Germinal center (tissue), 1 donor: ENCODE measurements around the gene PM20D2.

Experiments used
- DNase-seq: peaks from one replicate; pipeline ENCODE4 v3.0.0; 2012; ENCODE audit warnings: mixed read lengths, low spot score

PM20D2 gene

DNA sequence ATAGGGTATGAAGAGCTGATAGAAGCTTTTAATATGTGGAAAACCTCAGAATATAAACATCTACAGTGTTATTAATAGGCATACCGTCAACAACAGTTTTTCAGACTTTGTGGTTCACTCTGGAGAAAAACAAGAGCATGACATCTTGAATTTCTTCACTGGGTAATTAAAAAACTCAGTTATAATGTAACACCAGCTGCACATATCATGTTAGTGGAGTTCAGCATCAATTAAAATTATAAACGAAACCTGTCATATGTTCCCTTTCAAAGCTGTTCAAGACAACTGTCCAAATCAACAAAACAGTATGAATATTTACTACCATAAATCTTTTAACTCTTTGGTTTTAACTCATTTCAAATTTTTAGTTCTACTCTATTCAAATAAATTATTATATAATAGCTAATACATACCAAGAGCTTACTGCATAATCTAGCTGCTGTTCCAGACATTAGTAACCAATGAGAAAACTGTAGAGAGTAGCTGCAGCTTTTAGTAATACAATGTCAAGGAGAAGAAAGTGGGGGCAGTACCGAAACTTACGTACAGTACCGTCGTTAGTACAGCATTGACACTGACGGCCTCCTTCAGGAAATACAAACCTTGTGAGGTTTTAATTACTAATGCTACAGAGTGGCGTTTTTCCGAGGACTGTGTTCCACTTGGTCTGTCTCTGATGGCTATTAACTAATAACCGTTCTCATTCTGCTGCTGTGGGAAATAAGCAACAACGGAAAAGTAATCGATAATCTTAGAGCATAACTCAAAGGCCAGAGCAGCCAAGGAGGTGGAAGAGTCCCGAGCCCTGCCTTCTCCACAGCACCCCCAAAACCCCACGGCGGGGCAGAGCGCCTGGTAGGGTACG is 532 bp upstream of the PM20D2 start:
- peak; percentile 63 for DNase-seq

DNA sequence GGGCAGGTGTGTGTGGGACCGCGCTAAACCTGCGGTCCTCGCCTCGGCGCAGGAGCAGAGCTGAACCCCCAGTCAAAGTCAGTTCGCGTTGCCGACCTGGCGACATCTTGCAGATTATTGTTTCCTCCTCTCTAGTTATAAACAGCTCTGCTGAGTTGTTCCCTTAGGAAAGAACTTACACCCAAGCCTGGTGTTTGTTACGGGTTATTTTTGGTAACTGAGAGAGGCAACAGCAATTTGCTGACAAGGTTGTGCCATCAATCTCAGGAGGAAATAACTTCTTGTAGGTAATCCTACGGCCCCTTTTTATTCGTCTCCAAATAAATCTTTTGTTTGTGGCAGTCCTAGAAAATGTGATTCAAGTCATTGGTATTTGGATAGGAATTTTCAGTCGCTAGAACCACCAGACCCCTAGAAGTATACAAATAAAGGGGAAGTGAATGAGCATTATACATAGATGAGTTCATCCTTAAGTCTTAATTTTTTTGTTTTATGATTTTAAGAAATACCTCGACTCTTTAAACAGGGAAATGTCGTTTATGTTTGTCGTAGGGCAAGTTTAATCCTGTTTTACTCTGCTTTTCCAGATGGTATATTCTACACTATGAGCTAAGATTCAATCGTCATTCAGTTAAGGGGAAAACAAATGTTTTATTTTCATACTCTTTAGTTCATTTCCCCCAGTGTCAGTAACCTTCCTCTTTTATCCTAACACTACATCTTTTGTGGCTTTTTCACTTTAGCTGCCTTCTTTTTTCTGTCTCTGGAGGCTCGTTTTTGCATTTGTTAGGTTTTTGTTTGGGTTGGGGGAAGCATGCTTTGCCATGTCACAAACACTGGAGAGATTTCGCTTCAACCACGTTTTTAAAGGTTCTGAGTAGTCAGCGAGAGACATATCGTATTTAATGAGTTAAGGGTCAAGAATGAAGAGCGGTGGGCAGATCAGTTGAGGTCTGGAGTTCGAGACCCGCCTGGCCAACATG is 1.2 kb downstream of the PM20D2 start:
- peak; percentile 51 for DNase-seq

DNA sequence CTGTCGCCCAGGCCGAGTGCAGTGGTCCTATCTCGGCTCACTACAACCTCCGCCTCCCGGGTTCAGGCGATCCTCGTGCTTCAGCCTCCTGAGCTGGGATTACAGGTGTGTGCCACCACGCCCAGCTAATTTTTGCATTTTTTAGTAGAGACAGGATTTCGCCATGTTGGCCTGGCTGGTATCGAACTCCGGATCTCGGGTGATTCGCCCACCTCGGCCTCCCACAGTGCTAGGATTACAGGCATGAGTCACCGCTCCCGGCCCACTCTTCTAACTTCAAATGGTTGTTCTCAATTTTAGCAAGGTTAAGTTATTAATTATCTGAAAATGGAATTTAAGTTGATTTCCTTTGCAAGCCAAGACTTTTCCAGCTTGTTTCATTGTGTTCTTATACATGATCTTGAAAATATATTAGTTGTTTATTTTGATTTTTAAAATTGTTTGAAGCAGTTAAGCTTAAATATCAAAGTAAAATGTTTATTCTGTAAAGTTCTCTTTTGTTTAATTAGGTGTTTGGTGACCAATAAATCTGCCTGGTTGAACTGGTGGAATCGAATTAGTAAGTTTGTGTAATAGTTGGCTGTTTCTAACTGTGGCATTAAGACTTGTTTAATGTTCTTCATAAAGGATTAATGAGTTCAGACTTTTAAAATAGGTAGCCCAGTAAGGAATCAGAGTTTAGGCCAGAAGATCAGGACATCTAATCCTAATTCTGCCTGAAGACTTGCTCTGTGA is 2.3 kb downstream of the PM20D2 start:
- no peak for DNase-seq

DNA sequence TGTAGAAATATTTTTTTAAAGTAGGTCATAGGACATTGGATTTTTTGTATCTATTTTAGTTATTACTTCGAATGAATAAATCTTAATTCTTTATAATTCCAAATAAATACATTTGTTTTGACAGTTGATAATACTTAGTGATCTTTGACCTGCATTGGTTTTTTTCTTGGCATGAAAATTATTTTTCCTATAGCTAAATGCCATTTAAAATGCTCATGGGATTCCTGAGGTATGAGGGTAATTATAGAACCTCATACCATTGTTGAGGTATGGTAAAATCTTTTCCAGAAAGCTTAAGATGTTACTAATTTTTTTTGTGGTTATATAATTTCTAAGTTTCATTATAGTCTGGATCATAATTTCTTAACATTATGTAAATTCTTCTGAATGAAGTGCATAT is 8.3 kb downstream of the PM20D2 start:
- no peak for DNase-seq

GRCh38 chr6:89160331-89161092 is 14.7 kb downstream of the PM20D2 start:
- no peak for DNase-seq

DNA sequence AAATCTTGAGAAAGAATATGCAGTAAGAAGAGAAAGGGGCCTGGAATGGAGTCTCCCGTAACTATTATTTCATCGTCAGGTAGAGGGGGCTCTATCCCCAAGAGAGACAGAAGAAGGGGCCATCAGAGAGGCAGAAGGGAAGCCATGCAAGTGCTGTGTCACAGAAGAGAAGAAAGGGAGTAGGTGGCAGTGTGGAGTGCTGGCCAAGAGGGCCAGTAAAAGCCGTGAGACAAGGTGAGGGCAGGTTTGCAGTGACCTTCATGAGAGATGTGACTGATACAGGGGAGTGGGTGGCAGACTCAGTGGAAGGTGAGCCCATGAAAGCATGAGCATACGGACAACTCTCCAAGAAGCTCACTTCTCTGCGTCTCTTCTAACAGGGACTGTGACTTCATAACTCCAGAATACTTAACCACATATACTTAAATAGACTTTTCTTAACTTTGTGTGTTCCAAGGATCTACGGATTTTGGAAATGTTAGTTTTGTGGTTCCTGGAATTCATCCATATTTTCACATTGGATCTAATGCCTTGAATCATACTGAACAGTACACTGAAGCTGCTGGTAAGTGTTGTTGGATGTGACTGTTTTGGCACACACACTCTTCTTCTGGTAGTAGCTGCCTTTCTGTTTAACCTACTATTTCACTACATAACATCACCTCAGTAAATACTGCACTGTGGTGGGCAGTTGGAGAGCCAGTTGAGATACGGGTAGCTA is 15.6 kb downstream of the PM20D2 start:
- DNase-seq: no peak

- DNase-seq: no peak
Measured at GRCh38 chr6:89162047-89162371, 16.2 kb downstream of the PM20D2 start.

GRCh38 chr6:89172131-89172530 is 26.3 kb downstream of the PM20D2 start:
- DNase-seq: no peak

DNA sequence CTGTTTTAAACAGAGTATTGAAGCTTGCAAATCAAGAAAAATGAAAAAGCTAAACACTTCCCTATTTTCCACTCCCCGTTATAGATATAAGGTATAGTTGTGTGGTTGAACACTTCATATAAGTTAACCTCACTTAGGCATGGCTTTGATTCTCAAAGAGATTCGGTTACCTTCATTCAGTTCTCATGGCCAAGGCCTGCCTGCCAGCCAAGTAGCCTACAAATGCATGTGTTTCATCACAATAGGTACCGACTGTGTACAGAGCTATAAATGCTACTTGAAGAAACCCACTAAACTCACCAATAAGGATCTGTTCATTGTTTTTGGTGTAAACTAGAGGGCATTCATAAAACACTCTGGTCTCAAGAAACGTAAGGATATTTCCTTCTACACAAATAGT is 27.8 kb downstream of the PM20D2 start:
- no peak for DNase-seq

DNA sequence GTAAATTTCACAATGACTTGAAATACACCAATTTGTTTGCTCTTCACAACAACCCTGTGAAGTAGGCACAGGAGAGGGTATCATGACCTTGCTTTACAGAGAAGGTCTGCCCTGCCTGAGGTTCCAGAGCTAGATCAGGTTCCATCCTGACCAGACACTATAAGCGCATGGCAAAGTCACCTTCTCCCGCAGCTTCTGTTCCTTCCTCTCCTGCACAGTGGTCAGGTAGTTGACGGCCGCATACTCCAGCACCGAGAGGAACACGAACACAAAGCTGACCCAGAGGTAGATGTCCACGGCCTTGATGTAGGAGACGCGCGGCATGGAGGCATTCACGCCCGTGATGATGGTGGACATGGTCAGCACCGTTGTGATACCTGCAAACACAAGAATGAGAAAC is 34.3 kb downstream of the PM20D2 start:
- no peak for DNase-seq

GRCh38 chr6:89180971-89181370 is 35.1 kb downstream of the PM20D2 start:
- no peak for DNase-seq

DNA sequence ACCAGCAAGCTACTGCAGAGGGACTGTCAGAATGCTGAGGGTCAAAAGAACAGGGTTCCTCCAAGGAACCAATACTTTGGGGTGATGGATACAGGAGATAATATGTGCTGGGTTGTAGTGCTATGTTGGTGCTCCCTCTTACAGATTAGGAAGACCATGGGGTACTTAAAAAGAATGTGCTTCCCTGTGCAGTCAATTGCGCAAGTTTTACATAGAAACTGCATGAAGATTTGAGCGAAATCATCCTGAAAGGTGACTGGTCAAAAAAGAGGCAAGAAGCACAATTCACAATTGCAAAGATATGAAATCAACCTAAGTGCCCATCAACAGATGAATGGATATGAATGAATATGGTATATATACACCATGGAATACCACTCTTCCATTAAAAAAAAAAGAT is 37.4 kb downstream of the PM20D2 start:
- DNase-seq: no peak

DNA sequence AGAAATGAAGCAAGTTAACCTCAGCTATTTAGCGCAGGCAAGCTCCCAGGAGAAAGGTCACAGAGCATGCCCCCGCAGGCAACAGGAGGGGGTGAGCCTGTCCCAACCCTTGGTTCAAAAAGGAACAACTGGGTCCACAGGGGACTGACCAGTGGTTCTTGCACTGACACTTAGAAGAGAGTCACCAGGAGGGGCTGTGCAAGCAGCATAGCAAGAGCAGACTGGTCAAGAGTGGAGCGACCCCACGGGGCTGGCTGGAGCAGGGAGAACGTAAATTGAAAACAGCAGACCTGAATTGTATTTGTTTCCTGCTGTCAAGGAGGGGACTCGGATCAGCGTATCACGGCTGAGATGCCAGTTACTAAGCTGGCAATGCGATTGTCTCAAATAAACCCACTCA is 38.5 kb downstream of the PM20D2 start:
- DNase-seq: no peak

DNA sequence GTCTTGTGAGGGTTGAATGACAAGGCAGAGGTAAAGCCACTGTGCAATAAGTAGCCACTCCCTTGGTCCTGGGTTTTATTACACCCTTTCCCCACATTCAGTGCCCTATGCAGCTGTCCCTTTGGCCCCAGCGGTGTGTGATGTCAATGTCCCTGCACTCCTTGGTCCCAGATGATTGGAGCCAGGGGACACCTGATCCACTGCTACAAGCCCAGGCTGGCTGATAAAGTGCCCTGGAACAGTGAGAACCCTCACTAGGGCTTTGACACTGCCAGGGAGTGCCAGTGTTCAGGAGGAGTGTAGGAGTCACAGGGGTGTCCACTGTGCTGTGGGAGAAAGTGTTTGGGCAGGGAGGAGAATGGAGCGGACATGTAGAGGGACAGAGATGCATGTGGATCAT is 40.9 kb downstream of the PM20D2 start:
- DNase-seq: no peak

GRCh38 chr6:89187504-89187903 is 41.6 kb downstream of the PM20D2 start:
- no peak for DNase-seq

DNA sequence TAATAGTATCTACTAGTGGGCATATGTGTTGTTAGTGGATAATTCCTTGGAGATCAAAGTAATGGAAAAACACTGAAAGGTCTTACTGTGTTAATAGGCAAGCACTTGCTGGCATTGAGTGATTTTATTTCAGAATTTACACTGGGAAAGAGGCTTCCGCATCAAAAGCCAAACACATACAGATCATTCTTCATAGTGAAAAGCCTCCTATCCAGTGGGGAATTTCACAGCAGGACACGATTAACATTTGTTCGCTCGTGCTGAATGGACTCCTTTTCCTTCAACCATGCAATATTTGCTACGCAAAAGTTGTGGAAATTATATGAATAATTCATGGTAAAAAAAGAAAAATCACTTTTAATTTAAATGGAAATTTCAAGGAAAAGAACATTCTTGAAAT is 44.9 kb downstream of the PM20D2 start:
- DNase-seq: no peak

GRCh38 chr6:89194559-89194958 is 48.7 kb downstream of the PM20D2 start:
- no peak for DNase-seq

DNA sequence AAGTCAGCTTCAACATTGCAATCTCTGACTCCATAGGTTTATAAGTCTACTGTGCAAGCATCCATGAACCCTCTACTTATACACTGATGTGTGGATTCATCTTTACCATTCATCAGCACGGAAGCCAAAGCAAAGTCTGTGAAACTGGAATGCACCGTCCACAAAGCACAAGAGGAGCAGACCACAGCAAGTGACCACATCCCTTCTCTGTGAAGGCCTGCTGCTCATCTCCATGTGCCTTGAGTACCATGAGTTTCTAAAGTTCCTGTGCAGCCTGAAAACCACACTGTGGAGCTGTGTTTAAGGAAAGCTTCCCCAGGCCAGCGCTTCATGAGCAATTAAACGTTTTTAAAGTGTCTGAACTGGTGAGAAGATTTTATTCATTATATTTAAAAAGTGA is 51.3 kb downstream of the PM20D2 start:
- no peak for DNase-seq

DNA sequence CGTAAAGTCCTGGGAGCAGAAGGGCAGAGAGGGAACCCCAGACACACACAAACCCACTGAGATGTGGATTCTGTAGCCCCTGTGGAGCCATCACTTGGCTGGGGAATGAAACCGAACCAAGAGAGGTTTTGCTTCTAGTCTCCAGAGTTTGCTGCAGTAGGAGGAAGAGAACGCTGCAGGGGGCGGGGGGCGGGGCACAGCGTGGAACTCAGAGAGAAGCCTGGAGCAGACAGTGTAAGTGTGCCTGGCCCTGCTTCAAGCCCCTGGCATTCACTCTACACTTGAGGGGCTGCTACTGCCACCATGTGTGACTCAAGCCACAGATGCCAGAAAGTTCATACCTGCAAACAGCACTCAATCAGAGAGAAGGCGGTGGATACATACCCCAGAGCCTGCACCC is 52.4 kb downstream of the PM20D2 start:
- DNase-seq: no peak

GRCh38 chr6:89199579-89199978 is 53.7 kb downstream of the PM20D2 start:
- DNase-seq: no peak

GRCh38 chr6:89200706-89201215 is 54.9 kb downstream of the PM20D2 start:
- DNase-seq: no peak
